H1 (cell line): ENCODE measurements around the gene ELOF1. TPM values are rescaled to one million over a fixed set of nuclear protein-coding genes. Genes with fewer than 3 reads are reported as not detected.

Experiments
- CTCF ChIA-PET: fragments of 300-600 bp; sonication (Branson Sonifier 250); formaldehyde crosslinking; loops from one replicate; lab custom pipeline; 2021; ENCODE audit not compliant: partially characterized antibody; lab: Charles Lee
- POLR2A ChIA-PET: fragments of 300-600 bp; sonication (Branson Sonifier 250); formaldehyde crosslinking; loops from one replicate; lab custom pipeline; 2021; ENCODE audit warnings: inconsistent platforms; ENCODE audit not compliant: partially characterized antibody; lab: Charles Lee
- DNase-seq, 2 experiments: peaks; one replicate each; pipeline versions ENCODE4 v3.0.0 to v3.0.0-alpha.2; 2010 to 2022; ENCODE audit warnings: low spot score in 2 of 2, low read depth in 1 of 2, mixed read lengths in 1 of 2
- FAIRE-seq: peaks from 2 replicates; lab custom pipeline; 2011; peaks lifted over from hg19 to GRCh38; lab: Jason Lieb, UNC
- H2AFZ ChIP-seq: 2 replicates; pipeline ENCODE4 v1.8.1; 2012; ENCODE audit warnings: low read length, inconsistent platforms
- H2AK5ac ChIP-seq: 2 replicates; pipeline ENCODE4 v1.6.1; 2013; ENCODE audit warnings: low read depth, low read length
- H2BK120ac ChIP-seq: replicated peaks from 2 replicates; pipeline ENCODE3; 2013; ENCODE audit warnings: low read depth, low read length, inconsistent platforms
- H2BK12ac ChIP-seq: 2 replicates; pipeline ENCODE4 v1.6.1; 2013; ENCODE audit warnings: low read depth, low read length
- H2BK15ac ChIP-seq: 2 replicates; pipeline ENCODE4 v1.6.1; 2013; ENCODE audit warnings: low read length
- H2BK20ac ChIP-seq: 2 replicates; pipeline ENCODE4 v1.6.1; 2013; ENCODE audit warnings: low read length
- H2BK5ac ChIP-seq: 2 replicates; pipeline ENCODE4 v1.6.1; 2013; ENCODE audit warnings: low read depth, low read length
- H3K14ac ChIP-seq: 2 replicates; pipeline ENCODE4 v1.6.1; 2013; ENCODE audit warnings: inconsistent platforms; ENCODE audit not compliant: insufficient read length
- H3K18ac ChIP-seq: 2 replicates; pipeline ENCODE4 v1.6.1; 2013; ENCODE audit warnings: low read length; ENCODE audit errors: extremely low read depth
- H3K23ac ChIP-seq: 2 replicates; pipeline ENCODE4 v1.6.1; 2013; ENCODE audit warnings: inconsistent platforms; ENCODE audit not compliant: insufficient read length
- H3K23me2 ChIP-seq: 2 replicates; pipeline ENCODE4 v1.6.1; 2013; ENCODE audit warnings: low read depth, low read length
- H3K27ac ChIP-seq: 2 replicates; pipeline ENCODE4 v1.6.1; 2011; ENCODE audit warnings: low read depth, low read length, inconsistent platforms
- H3K27me3 ChIP-seq, 4 experiments: replicated peaks in 1 of 4; 1 replicate in 1 of 4; 2 replicates in 3 of 4; pipeline versions ENCODE4 v1.6.1 to v1.8.1; 2011 to 2013; ENCODE audit warnings: low read length in 3 of 4, mild to moderate bottlenecking in 3 of 4, inconsistent platforms in 2 of 4, mixed read lengths in 2 of 4, moderate library complexity in 1 of 4; ENCODE audit not compliant: control insufficient read depth in 3 of 4, insufficient read depth in 3 of 4; ENCODE audit errors: extremely low read depth in 1 of 4
- H3K36me3 ChIP-seq, 4 experiments: 2 replicates each; pipeline versions ENCODE4 v1.6.1 to v1.8.1; 2011 to 2013; ENCODE audit warnings: mild to moderate bottlenecking in 4 of 4, low read length in 3 of 4, moderate library complexity in 2 of 4, control low read depth in 1 of 4, inconsistent platforms in 1 of 4; ENCODE audit not compliant: insufficient read depth in 4 of 4, control insufficient read depth in 2 of 4
- H3K4ac ChIP-seq: replicated peaks from 2 replicates; pipeline ENCODE3; 2013; ENCODE audit warnings: low read length, low read depth, mixed read lengths, inconsistent platforms; ENCODE audit not compliant: insufficient read length
- H3K4me1 ChIP-seq, 4 experiments: replicated peaks in 1 of 4; 1 replicate in 1 of 4; 2 replicates in 3 of 4; pipeline versions ENCODE4 v1.6.1 to v1.8.1; 2011 to 2013; ENCODE audit warnings: low read length in 3 of 4, inconsistent platforms in 2 of 4, mixed read lengths in 1 of 4; ENCODE audit not compliant: insufficient read depth in 4 of 4, control insufficient read depth in 3 of 4
- H3K4me2 ChIP-seq, 2 experiments: 2 replicates each; pipeline versions ENCODE4 v1.6.1 to v1.8.1; 2011 to 2013; ENCODE audit warnings: low read depth in 2 of 2, low read length in 2 of 2, control low read depth in 1 of 2, inconsistent platforms in 1 of 2, mild to moderate bottlenecking in 1 of 2; ENCODE audit not compliant: insufficient read depth in 1 of 2
- H3K4me3 ChIP-seq, 4 experiments: fragments of 200-600, 300-600 bp in 1 of 4; sonication (generic), shearing (Covaris generic), sonication (Bioruptor Twin) in 1 of 4; 2 replicates each; pipeline versions ENCODE4 v1.5.1 to v1.8.1; 2011 to 2016; ENCODE audit warnings: low read length in 4 of 4, low read depth in 3 of 4, control low read depth in 2 of 4, inconsistent platforms in 2 of 4, mild to moderate bottlenecking in 2 of 4, mixed read lengths in 1 of 4, moderate library complexity in 1 of 4; ENCODE audit not compliant: insufficient read depth in 2 of 4; ENCODE audit errors: extremely low read depth in 1 of 4
- H3K56ac ChIP-seq: replicated peaks from 2 replicates; pipeline ENCODE3; 2013; ENCODE audit warnings: low read depth, mild to moderate bottlenecking, mixed read lengths, low read length, inconsistent platforms; ENCODE audit not compliant: insufficient read length
- H3K79me1 ChIP-seq: 2 replicates; pipeline ENCODE4 v1.6.1; 2013; ENCODE audit warnings: low read depth, low read length, control low read depth
- H3K79me2 ChIP-seq, 2 experiments: 2 replicates each; pipeline versions ENCODE4 v1.6.1 to v1.8.1; 2012 to 2013; ENCODE audit warnings: low read length in 2 of 2, mild to moderate bottlenecking in 2 of 2, inconsistent platforms in 1 of 2; ENCODE audit not compliant: insufficient read depth in 2 of 2, control insufficient read depth in 1 of 2
- H3K9ac ChIP-seq, 4 experiments: replicated peaks in 1 of 4; 1 replicate in 1 of 4; 2 replicates in 3 of 4; pipeline versions ENCODE4 v1.6.1 to v1.8.1; 2011 to 2013; ENCODE audit warnings: low read depth in 3 of 4, low read length in 3 of 4, control low read depth in 2 of 4, mild to moderate bottlenecking in 2 of 4, moderate library complexity in 2 of 4, inconsistent platforms in 1 of 4; ENCODE audit errors: extremely low read depth in 1 of 4
- H3K9me3 ChIP-seq, 2 experiments: 2 replicates each; pipeline versions ENCODE4 v1.6.1 to v1.8.1; 2012 to 2013; ENCODE audit warnings: mild to moderate bottlenecking in 2 of 2, moderate library complexity in 2 of 2, control low read depth in 1 of 2, inconsistent platforms in 1 of 2, low read depth in 1 of 2, low read length in 1 of 2, mixed read lengths in 1 of 2; ENCODE audit not compliant: insufficient read depth in 2 of 2
- H4K20me1 ChIP-seq, 2 experiments: replicated peaks in 1 of 2; 2 replicates each; pipeline versions ENCODE3 to v1.8.1; 2011 to 2013; ENCODE audit warnings: inconsistent platforms in 2 of 2, low read length in 2 of 2, mild to moderate bottlenecking in 1 of 2; ENCODE audit not compliant: insufficient read depth in 2 of 2, control insufficient read depth in 1 of 2
- H4K5ac ChIP-seq: 2 replicates; pipeline ENCODE4 v1.6.1; 2013; ENCODE audit warnings: low read length, low read depth, mixed read lengths, inconsistent platforms; ENCODE audit not compliant: insufficient read length
- H4K8ac ChIP-seq: 2 replicates; pipeline ENCODE4 v1.8.0; 2013; ENCODE audit warnings: mild to moderate bottlenecking, moderate library complexity, low read length, inconsistent platforms; ENCODE audit not compliant: insufficient read depth; ENCODE audit errors: extremely low read depth
- H4K91ac ChIP-seq: replicated peaks from 2 replicates; pipeline ENCODE3; 2013; ENCODE audit warnings: low read length, mixed read lengths, inconsistent platforms; ENCODE audit not compliant: insufficient read length
- E2F6 ChIP-seq: IDR thresholded peaks from 2 replicates; pipeline ENCODE4 v1.6.1; 2012; ENCODE audit warnings: inconsistent platforms
- EGR1 ChIP-seq: IDR thresholded peaks from 2 replicates; pipeline ENCODE4 v1.6.1; 2011; ENCODE audit warnings: low read depth, low read length, borderline replicate concordance
- JUN ChIP-seq: IDR thresholded peaks from 2 replicates; pipeline ENCODE4 v1.6.1; 2011; ENCODE audit warnings: low read depth, mild to moderate bottlenecking, improper control_type of control experiment, low read length
- KDM1A ChIP-seq: fragments of 200-600, 300-600 bp; sonication (generic); IDR thresholded peaks from 2 replicates; pipeline ENCODE4 v1.7.1; 2016; ENCODE audit warnings: mild to moderate bottlenecking, low read length, borderline replicate concordance
- RFX5 ChIP-seq: IDR thresholded peaks from 2 replicates; pipeline ENCODE4 v1.6.1; 2011; ENCODE audit warnings: low read depth, low read length, improper control_type of control experiment, borderline replicate concordance
- SIRT6 ChIP-seq: IDR thresholded peaks from one replicate; pipeline ENCODE4 v1.7.1; 2012; ENCODE audit warnings: low read length, inconsistent platforms
- SP2 ChIP-seq: IDR thresholded peaks from 2 replicates; pipeline ENCODE4 v1.6.1; 2012; ENCODE audit warnings: mild to moderate bottlenecking, low read length, inconsistent platforms
- TAF1 ChIP-seq: IDR thresholded peaks from 2 replicates; pipeline ENCODE4 v1.6.1; 2011; ENCODE audit warnings: mild to moderate bottlenecking, low read depth, low read length
- TBP ChIP-seq: IDR thresholded peaks from 2 replicates; pipeline ENCODE4 v1.6.1; 2011; ENCODE audit warnings: low read depth, low read length, improper control_type of control experiment
- TCF12 ChIP-seq: IDR thresholded peaks from 2 replicates; pipeline ENCODE4 v1.6.1; 2011; ENCODE audit warnings: low read depth, mild to moderate bottlenecking, low read length
- WGBS, 2 experiments: shearing (Covaris generic) in 1 of 2; methylation state at CpG; one replicate each; pipeline versions ENCODE4 v1.1.6 to v1.1.7; 2013 to 2015; ENCODE audit warnings: low lambda C conversion rate in 2 of 2, mixed read lengths in 2 of 2, inconsistent platforms in 1 of 2, low coverage in 1 of 2, missing lambda C conversion rate in 1 of 2; ENCODE audit not compliant: insufficient replicate concordance in 2 of 2, insufficient coverage in 1 of 2, insufficient read length in 1 of 2; ENCODE audit errors: extremely low coverage in 1 of 2, missing lambda C conversion rate in 1 of 2; 5-methylcytosine and 5-hydroxymethylcytosine counted together
- polyA plus RNA-seq, 7 experiments: library from polyadenylated mRNA; depleted of rRNA in 3 of 7; stranded (reverse) in 5 of 7; unstranded in 2 of 7; fragments of >200 nt in 5 of 7; fragments of 200-250 nt in 2 of 7; gene quantifications; 1 replicate in 5 of 7; 2 replicates in 1 of 7; 4 replicates in 1 of 7; pipeline versions ENCODE4 v1.2.1 to v1.2.3, GENCODE V29; 2011 to 2013; ENCODE audit warnings: missing spikeins in 2 of 7, mixed read lengths in 2 of 7
- total RNA-seq: library from RNA; stranded (reverse); fragmentation: NEBNext Ultra II Directional; extraction: Animal tissue kit (Norgen Biotek cat#: 25700); gene quantifications from 2 replicates; pipeline ENCODE4 v1.2.1, GENCODE V29; 2021

The ELOF1 gene
- total and polyA plus RNA-seq, 2 of the 8 experiments (the other 6 are each of a cell fraction or from before 2014, with no cell fraction given): 84.2 to 101 TPM

DNA sequence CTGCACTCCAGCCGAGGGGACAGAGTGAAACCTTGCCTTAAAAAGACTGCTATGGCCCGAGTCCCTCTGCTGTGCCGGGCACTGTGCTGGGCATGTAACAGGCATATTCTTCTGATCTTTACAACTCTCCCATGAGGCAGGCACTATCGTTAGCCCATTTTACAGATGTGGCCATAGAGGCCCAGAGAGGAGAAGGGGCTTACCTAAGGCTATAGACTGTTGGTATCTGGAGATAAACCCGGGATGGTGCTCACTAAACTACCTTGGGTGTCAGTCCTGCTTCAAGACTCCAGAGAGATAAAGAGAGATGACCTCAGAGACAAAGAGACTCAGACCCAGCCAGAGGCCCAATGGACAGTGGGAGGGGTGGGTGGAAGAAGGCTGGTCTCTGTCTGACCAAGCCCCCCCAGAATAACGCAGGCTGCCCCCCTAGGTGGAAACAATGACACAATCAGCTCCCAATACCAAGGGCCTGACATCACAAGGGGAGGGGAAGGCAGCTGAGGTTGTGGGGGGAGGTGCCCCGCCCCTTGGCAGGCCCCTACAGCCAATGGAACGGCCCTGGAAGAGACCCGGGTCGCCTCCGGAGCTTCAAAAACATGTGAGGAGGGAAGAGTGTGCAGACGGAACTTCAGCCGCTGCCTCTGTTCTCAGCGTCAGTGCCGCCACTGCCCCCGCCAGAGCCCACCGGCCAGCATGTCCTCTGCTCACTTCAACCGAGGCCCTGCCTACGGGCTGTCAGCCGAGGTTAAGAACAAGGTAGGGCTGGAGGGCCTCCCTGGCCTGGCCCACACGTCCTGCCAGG lies 20.6 kb downstream of the ELOF1 start, which contains the start of gene CNN1:
CNN1 (plus strand) TSS at position 620 of the 805 bp plus-strand sequence; CDS start at position 697, 77 bp downstream.
- Histone ChIP-seq H4K20me1 (no peaks in the 10 kb centered on the region), H3K23me2 (peaks cover 7% of the 10 kb centered on the region; the same call in 1 of the 2 replicates), H3K4me2 (peak within 1 kb of the TSS; percentile 73 to 78), H3K4me1 (peaks cover 4 to 20% (median 18%) of the 10 kb centered on the region in 4 experiments), H4K8ac (0 out of 2 replicates have a peak within 1 kb of the TSS, but pooled peaks have one; percentile 52), H3K23ac (no peak within 1 kb of the TSS), H3K27ac (no peak within 1 kb of the TSS; the same call in 1 of the 2 replicates), H3K4ac (no peak within 1 kb of the TSS), H2BK15ac (peak within 1 kb of the TSS; percentile 72), H2AK5ac (0 out of 2 replicates have a peak within 1 kb of the TSS, but pooled peaks have one; percentile 17), H4K5ac (no peak within 1 kb of the TSS), H3K4me3 (peak within 1 kb of the TSS; percentile 27 to 54 (median 42); a peak in 7 of 8 replicates), H3K9me3 (no peaks in the 10 kb centered on the region), H2AFZ (0 out of 2 replicates have a peak within 1 kb of the TSS, but pooled peaks have one; percentile 36), H4K91ac (peak within 1 kb of the TSS; percentile 80), H2BK20ac (no peak within 1 kb of the TSS), H3K14ac (no peak within 1 kb of the TSS), H3K9ac (peak within 1 kb of the TSS in 2 of 4 experiments; percentile 20 to 52; a peak in 4 of 7 replicates), H3K79me2 (no peaks in the 10 kb centered on the region), H3K79me1 (no peaks in the 10 kb centered on the region), H3K18ac (peak within 1 kb of the TSS; percentile 14; the same call in 1 of the 2 replicates), H2BK12ac (peak within 1 kb of the TSS; percentile 81), H3K36me3 (no peaks in the 10 kb centered on the region), H2BK5ac (no peak within 1 kb of the TSS; the same call in 1 of the 2 replicates), H3K56ac (no peak within 1 kb of the TSS), H3K27me3 (no peaks in the 10 kb centered on the region; a peak in 1 of 7 replicates), H2BK120ac (no peak within 1 kb of the TSS)
- DNase-seq: peak; percentile 76 to 83
- CTCF ChIA-PET: interaction anchor here (0.8 to 2.3 kb wide), 8 partner anchors 9 to 158 kb away, joined by 3 to 9 read pairs (median 4); partner anchors contain the start of gene ECSIT
- FAIRE-seq: no peak
- WGBS, 2 experiments: 24% methylated on average over 21 of the region's 21 CpGs; no CpG with 5 or more reads in 1 of the 2 experiments
- POLR2A ChIA-PET: interaction anchor here (0.7 to 1.9 kb wide), 8 partner anchors 9 to 188 kb away, joined by 3 to 15 read pairs (median 4); partner anchors contain the start of genes ECSIT, ELOF1 and ZNF653
- TF ChIP-seq EGR1 (no peak), JUN (0 out of 2 replicates have a peak, but pooled peaks have one; percentile 32), KDM1A (peak; percentile 93; the same call in 1 of the 2 replicates), TCF12 (no peak), TBP (peak; percentile 69), E2F6 (0 out of 2 replicates have a peak, but pooled peaks have one; percentile 34), SIRT6 (no peak), TAF1 (peak; percentile 80; the same call in 1 of the 2 replicates), SP2 (no peak), RFX5 (no peak)
